ENCODE data around the gene KRT9.

- TF ChIP-seq CTCF (IDR thresholded peaks at IDR 0.05) (no peak), POLR2AphosphoS5 (IDR thresholded peaks at IDR 0.05) (no peak), EP300 (IDR thresholded peaks at IDR 0.05) (no peak), POLR2A (IDR thresholded peaks at IDR 0.05) (no peak)
These were observed 45.8 kb upstream of the KRT9 start for GRCh38 chr17:41617698-41618097.
